Effector memory CD4-positive, alpha-beta T cell (primary cell): ENCODE measurements around the gene SVOP.
"Not testable (repeated sequence)": the region's sequence is repeated elsewhere in the genome, so short reads cannot be mapped to it uniquely, and the experiment has no call there.

Experiments
- DNase-seq, 3 donors: peaks; one replicate each; pipeline ENCODE4 v3.0.0-alpha.2; 2020
- H3K27ac ChIP-seq: 2 replicates; pipeline ENCODE4 v1.7.0; 2013; ENCODE audit warnings: mild to moderate bottlenecking, low read length, moderate library complexity; ENCODE audit not compliant: insufficient read depth, poor library complexity, severe bottlenecking
- H3K27me3 ChIP-seq: replicated peaks from 2 replicates; pipeline ENCODE4 v1.7.0; 2013; ENCODE audit warnings: mild to moderate bottlenecking, low read length; ENCODE audit not compliant: insufficient read depth, control insufficient read depth, poor library complexity, severe bottlenecking
- H3K36me3 ChIP-seq: 2 replicates; pipeline ENCODE4 v1.7.0; 2013; ENCODE audit warnings: mild to moderate bottlenecking, low read length, moderate library complexity; ENCODE audit not compliant: control insufficient read depth, insufficient read depth
- H3K4me1 ChIP-seq: 2 replicates; pipeline ENCODE4 v1.7.0; 2013; ENCODE audit warnings: low read length, mild to moderate bottlenecking; ENCODE audit not compliant: control insufficient read depth, insufficient read depth, poor library complexity, severe bottlenecking
- H3K4me3 ChIP-seq: 2 replicates; pipeline ENCODE4 v1.7.0; 2013; ENCODE audit warnings: low read length, low read depth, mild to moderate bottlenecking; ENCODE audit not compliant: insufficient read depth, poor library complexity, severe bottlenecking
- H3K9me3 ChIP-seq: 2 replicates; pipeline ENCODE4 v1.7.0; 2013; ENCODE audit warnings: mild to moderate bottlenecking, low read length, moderate library complexity; ENCODE audit not compliant: control insufficient read depth

SVOP gene

DNA sequence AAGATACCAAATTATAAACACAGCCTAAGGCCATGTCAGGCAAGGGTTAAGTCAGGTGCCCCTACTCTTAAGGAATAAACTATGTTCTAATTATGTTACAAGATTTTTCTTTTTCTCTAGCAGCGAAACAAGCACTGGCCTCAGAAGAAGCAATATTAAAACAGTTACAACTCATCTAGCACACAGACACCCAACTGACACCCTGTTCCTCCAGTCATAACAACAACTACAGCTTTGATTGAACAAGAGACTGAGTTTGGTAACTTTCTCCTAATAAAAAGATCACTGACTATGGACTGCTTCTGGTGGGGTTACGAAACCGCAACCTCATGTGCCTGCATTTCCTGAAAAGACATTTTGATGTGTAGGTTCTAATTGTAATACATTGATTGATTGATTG, 144.3 kb downstream of the SVOP start:
- no peak for DNase-seq
- Histone ChIP-seq H3K27me3 (no peaks in the 10 kb centered on the region), H3K36me3 (no peaks in the 10 kb centered on the region), H3K27ac (no peak overlapping the region), H3K4me3 (no peak overlapping the region), H3K9me3 (no peaks in the 10 kb centered on the region), H3K4me1 (no peaks in the 10 kb centered on the region)

DNA sequence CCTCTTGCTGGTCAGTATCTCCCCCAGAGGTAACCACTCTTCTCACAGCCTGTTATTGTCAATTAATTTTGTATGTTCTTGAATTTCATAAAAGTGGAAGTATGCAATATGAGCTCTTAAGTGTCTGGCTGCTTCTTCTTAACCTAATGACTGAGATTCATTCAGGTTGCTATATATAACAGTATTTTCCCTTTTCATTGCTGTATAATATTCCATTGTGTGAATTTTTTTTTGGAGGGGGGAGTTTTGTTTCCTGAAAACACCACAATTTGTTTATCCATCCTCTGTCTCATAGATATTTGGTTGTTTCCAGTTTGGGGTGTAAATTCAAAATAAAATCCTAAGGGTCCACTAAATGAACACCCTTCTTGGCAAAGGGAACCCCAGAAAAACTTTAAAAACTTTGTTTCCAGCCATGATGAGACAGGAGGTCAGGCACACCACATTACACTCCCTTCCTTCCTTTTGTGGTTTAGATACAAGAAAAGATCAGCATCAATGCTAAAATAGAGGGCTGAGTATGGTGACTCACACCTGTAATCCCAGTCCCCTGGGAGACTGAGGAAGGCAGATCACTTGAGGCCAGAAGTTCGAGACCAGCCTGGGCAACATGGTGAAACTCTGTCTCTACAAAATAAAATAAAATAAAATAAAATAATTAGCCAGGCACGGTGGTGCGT, 145.0 kb downstream of the SVOP start:
- Histone ChIP-seq H3K27me3 (no peaks in the 10 kb centered on the region), H3K36me3 (no peaks in the 10 kb centered on the region), H3K4me3 (no peak overlapping the region), H3K27ac (no peak overlapping the region), H3K4me1 (no peaks in the 10 kb centered on the region), H3K9me3 (no peaks in the 10 kb centered on the region)
- no peak for DNase-seq

DNA sequence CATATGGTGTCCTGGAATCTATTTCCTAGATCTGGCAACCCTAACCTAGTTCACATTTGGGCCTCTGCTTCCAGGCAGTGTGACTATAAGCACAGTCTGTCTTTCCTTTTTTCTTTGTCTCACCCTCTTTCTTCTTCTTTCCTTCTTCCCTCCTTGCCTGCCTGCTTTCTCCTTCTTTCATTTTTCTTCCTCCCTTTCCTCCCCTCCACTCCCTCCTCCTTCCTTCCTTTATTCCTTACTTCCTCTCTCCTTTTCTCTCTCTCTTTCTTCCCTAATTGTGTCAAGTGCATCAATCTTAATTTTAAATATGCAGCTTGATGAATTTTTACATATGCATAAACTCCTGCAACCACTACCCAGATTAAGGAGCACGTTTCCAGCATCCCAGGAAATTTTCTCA, 145.6 kb downstream of the SVOP start:
- DNase-seq, result no peak
- H3K36me3 ChIP-seq, result no peaks in the 10 kb centered on the region
- no peak overlapping the region for H3K27ac ChIP-seq
- H3K27me3 ChIP-seq, result no peaks in the 10 kb centered on the region
- no peak overlapping the region for H3K4me3 ChIP-seq
- H3K9me3 ChIP-seq, result no peaks in the 10 kb centered on the region
- H3K4me1 ChIP-seq, result no peaks in the 10 kb centered on the region

DNA sequence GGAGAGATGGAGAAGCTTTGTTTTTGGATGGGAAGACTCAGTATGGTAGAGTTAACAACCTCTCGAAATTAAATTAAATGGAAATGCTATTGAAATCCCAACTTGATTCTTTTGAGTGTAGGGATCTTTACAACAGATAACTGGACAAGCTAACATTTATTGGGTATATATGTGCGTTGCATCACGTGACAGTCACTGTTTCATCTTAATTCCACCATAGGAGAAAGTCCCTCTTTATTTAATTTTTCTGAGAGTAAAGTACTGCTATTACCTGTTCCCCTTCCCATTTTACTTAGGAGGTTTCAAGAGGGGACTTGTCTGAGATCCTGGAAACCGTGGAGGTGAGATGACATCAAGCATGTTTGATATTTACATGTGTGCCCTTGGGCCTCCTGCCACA, 152.1 kb downstream of the SVOP start:
- H3K4me3 ChIP-seq, result no peak overlapping the region
- no peaks in the 10 kb centered on the region for H3K36me3 ChIP-seq
- no peaks in the 10 kb centered on the region for H3K4me1 ChIP-seq
- no peak overlapping the region for H3K27ac ChIP-seq
- no peak for DNase-seq
- H3K9me3 ChIP-seq, result no peaks in the 10 kb centered on the region
- no peaks in the 10 kb centered on the region for H3K27me3 ChIP-seq

DNA sequence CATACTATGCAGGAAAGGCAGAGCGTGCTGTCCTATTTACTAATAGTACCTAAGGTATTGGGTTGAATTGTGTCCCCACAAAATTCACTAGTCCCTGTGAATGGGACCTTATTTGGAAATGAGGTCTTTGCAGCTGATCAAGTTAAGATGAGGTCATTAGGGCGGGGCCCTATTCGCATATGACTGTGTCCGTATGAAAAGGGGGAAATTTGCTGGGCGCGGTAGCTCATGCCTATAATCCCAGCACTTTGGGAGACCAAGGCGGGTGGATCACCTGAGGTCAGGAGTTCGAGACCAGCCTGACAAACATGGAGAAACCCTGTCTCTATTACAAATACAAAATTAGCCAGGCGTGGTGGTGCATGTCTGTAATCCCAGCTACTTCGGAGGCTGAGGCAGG, 154.8 kb downstream of the SVOP start:
- H3K27me3 ChIP-seq, H3K4me1 ChIP-seq, H3K9me3 ChIP-seq, H3K27ac ChIP-seq, H3K36me3 ChIP-seq, DNase-seq, H3K4me3 ChIP-seq: not testable (repeated sequence)

DNA sequence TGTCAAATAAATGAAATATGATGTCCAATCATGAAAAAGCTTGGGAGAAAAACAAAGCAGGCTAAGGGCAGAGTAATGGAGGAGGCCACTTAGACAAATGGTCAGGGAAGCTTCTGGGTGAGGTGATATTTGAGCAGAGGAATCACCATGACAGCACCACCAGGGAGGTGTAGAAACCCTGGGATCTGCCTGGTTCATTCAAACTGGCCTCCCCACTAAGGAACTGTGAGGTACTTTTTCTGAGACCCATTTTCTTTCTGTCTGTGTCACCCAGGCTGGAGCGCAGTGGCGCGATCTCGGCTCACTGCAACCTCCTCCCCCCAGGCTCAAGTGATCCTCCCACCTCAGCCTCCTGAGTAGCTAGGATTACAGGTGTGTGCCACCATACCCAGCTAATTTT, 155.7 kb downstream of the SVOP start:
- no peaks in the 10 kb centered on the region for H3K9me3 ChIP-seq
- H3K4me1 ChIP-seq, result no peaks in the 10 kb centered on the region
- H3K27me3 ChIP-seq, result no peaks in the 10 kb centered on the region
- H3K4me3 ChIP-seq, result no peak overlapping the region
- no peak for DNase-seq
- no peaks in the 10 kb centered on the region for H3K36me3 ChIP-seq
- H3K27ac ChIP-seq, result no peak overlapping the region

DNA sequence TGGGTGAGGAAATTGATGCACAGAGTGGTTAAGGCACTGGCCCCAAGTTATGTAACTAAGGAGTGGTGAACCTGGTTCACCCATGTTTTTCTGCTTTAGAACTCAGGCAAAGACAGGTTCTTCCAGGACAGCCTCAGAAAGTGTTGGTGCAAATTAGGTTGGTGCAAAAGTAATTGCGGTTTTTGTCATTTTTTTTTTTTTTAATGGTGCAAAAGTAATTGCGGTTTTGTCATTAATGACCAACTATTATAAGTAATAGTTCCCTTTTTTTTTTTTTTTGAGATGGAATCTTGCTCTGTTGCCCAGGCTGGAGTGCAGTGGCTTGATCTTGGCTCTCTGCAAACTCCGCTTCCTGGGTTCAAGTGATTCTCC, 158.3 kb downstream of the SVOP start:
- H3K27ac ChIP-seq, result no peak overlapping the region

DNA sequence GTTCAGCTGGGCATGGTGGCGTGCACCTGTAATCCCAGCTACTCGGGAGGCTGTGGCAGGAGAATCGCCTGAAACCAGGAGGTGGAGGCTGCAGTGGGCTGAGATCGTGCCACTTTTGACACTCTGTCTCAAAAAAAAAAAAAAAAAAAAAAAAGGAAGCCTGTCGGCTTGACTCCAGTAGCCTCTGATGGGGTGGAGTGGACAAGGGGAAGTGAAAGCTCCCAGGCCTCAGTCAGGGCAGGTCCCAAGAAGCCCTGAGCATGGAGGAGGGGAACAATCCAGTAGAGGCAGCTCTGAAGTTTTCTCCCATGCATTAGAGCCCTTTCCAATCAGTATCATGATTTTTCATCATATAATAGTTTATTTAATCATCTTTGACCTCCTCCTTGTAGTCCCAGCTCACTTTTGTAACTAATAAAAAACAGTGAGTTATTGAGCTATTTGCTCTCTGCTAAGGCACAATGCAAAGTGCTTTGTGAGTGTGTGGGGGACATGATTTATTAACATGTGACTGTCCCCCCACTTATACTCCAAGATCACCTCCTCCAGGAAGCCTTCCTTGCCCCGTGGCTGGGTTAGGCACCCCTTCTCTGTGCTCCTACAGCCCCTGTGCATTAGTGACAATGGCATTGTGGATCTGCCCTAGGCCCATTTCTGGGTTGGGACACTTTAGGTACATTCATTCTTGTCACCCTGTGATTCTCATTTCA, 158.8 kb downstream of the SVOP start:
- Histone ChIP-seq H3K27me3 (no peaks in the 10 kb centered on the region), H3K4me3 (no peak overlapping the region), H3K36me3 (no peaks in the 10 kb centered on the region), H3K27ac (no peak overlapping the region), H3K4me1 (peaks cover 11% of the 10 kb centered on the region), H3K9me3 (no peaks in the 10 kb centered on the region)
- no peak for DNase-seq

More for the DNA sequence above, 158.3 kb downstream of the SVOP start:
- Histone ChIP-seq H3K36me3 (no peaks in the 10 kb centered on the region), H3K4me3 (no peak overlapping the region), H3K4me1 (peaks cover 11% of the 10 kb centered on the region), H3K27me3 (no peaks in the 10 kb centered on the region), H3K9me3 (no peaks in the 10 kb centered on the region)
- DNase-seq, result no peak

DNA sequence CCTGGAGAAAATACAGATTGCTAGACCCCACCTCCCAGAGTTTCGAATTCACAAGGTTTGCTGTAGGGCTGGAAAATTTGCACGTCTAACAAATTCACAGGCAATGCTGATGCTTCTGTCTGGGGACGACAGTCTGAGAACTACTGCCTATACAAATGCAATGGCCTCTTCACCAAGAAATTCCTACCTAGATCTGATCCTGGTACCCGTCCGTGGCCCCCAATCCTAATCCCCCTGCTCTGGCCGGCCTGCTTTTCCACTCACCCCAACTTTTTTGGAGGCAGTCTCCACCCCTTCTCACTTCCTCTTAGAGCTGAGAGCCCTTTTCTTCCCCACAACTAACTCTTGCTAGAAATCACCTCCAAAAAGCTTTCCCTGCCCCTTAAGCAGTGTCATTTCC, 160.4 kb downstream of the SVOP start:
- peaks cover 24% of the 10 kb centered on the region for H3K4me1 ChIP-seq
- H3K36me3 ChIP-seq, result no peaks in the 10 kb centered on the region
- H3K9me3 ChIP-seq, result no peaks in the 10 kb centered on the region
- no peak overlapping the region for H3K27ac ChIP-seq
- H3K4me3 ChIP-seq, result no peak overlapping the region
- no peak for DNase-seq
- no peaks in the 10 kb centered on the region for H3K27me3 ChIP-seq

DNA sequence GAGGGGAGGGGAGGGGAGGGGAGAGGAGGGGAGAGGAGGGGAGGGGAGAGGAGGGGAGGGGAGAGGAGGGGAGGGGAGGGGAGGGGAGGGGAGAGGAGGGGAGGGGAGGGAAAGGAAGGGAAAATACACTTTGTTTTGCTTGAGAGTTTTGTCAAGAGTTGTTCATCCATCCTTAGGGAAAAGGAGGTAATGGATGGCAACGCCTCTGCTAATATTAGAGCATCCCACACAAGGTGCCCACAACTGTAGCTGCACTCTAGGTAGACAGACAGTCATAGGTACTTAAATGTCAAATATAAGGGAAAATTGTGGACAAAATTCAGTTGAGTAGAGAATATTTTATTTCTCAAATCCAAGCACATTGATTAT, 161.0 kb downstream of the SVOP start:
- Histone ChIP-seq H3K4me3 (no peak overlapping the region), H3K4me1 (peaks cover 24% of the 10 kb centered on the region), H3K36me3 (no peaks in the 10 kb centered on the region), H3K27me3 (no peaks in the 10 kb centered on the region), H3K9me3 (no peaks in the 10 kb centered on the region), H3K27ac (no peak overlapping the region)
- no peak for DNase-seq
